Endothelial cell of umbilical vein (primary cell): ENCODE data around the gene ACR. TPM values are rescaled to one million over a fixed set of nuclear protein-coding genes. Genes with fewer than 3 reads are reported as not detected.

Experiments
- BruUV-seq: library from RNA; stranded (reverse); fragments of 400-500 nt; replicated peaks from 2 replicates; lab custom pipeline; 2021; lab: Mats Ljungman, UMichigan
- CTCF ChIA-PET: fragments of 300-600, 350-600 bp; sonication (Branson Sonifier 250); formaldehyde crosslinking; loops from one replicate; lab custom pipeline; 2021; ENCODE audit warnings: antibody characterized with exemption, inconsistent platforms; lab: Charles Lee
- POLR2A ChIA-PET: fragments of 300-600, 350-600 bp; sonication (Branson Sonifier 250); formaldehyde crosslinking; loops from one replicate; lab custom pipeline; 2021; ENCODE audit warnings: antibody characterized with exemption, inconsistent platforms; lab: Charles Lee
- DNase-seq: peaks from one replicate; pipeline ENCODE4 v3.0.0-alpha.2; 2011; ENCODE audit warnings: low read depth, low spot score
- FAIRE-seq: peaks from 2 replicates; lab custom pipeline; 2011; peaks lifted over from hg19 to GRCh38; lab: Jason Lieb, UNC
- H2AFZ ChIP-seq: 2 replicates; pipeline ENCODE4 v1.6.0; 2012; ENCODE audit warnings: low read depth, low read length, control low read depth, inconsistent platforms
- H3K27ac ChIP-seq: 2 replicates; pipeline ENCODE4 v1.5.1; 2011; ENCODE audit warnings: low read depth, mild to moderate bottlenecking, control low read depth, low read length, moderate library complexity; ENCODE audit not compliant: insufficient read depth
- H3K27me3 ChIP-seq, 2 experiments: 2 replicates each; pipeline versions ENCODE4 v1.6.0 to v1.6.1; 2011; ENCODE audit warnings: low read length in 2 of 2, mixed read lengths in 1 of 2; ENCODE audit not compliant: control insufficient read depth in 2 of 2, insufficient read depth in 2 of 2
- H3K36me3 ChIP-seq, 2 experiments: 2 replicates in 1 of 2; 3 replicates in 1 of 2; pipeline ENCODE4 v1.5.1; 2011; ENCODE audit warnings: low read length in 2 of 2, mild to moderate bottlenecking in 1 of 2, moderate library complexity in 1 of 2; ENCODE audit not compliant: control insufficient read depth in 2 of 2, insufficient read depth in 2 of 2; ENCODE audit errors: extremely low read depth in 1 of 2
- H3K4me1 ChIP-seq: 3 replicates; pipeline ENCODE4 v1.5.1; 2011; ENCODE audit warnings: mild to moderate bottlenecking, low read length; ENCODE audit not compliant: control insufficient read depth, insufficient read depth; ENCODE audit errors: extremely low read depth
- H3K4me2 ChIP-seq: 2 replicates; pipeline ENCODE4 v1.6.1; 2011; ENCODE audit warnings: low read length, control low read depth, mixed read lengths; ENCODE audit not compliant: insufficient read depth
- H3K4me3 ChIP-seq, 3 experiments: fragments of 200-600 bp in 1 of 3; sonication (generic), shearing (Covaris generic) in 1 of 3; replicated peaks in 1 of 3; 2 replicates each; pipeline ENCODE4 v1.5.1; 2011 to 2016; ENCODE audit warnings: control low read depth in 3 of 3, low read length in 3 of 3, mild to moderate bottlenecking in 2 of 3, inconsistent platforms in 1 of 3, low read depth in 1 of 3, moderate library complexity in 1 of 3; ENCODE audit not compliant: insufficient read depth in 1 of 3
- H3K79me2 ChIP-seq: 2 replicates; pipeline ENCODE4 v1.6.0; 2012; ENCODE audit warnings: low read length, inconsistent platforms; ENCODE audit not compliant: control insufficient read depth, insufficient read depth
- H3K9ac ChIP-seq: replicated peaks from 2 replicates; pipeline ENCODE3; 2011; ENCODE audit warnings: low read length, control low read depth; ENCODE audit not compliant: insufficient read depth; ENCODE audit errors: extremely low read depth
- H3K9me1 ChIP-seq: replicated peaks from 3 replicates; pipeline ENCODE4 v1.6.0; 2011; ENCODE audit warnings: mild to moderate bottlenecking, low read length; ENCODE audit not compliant: control insufficient read depth, insufficient read depth; ENCODE audit errors: extremely low read depth
- H3K9me3 ChIP-seq: replicated peaks from 2 replicates; pipeline ENCODE4 v1.5.1; 2012; ENCODE audit warnings: low read length, inconsistent platforms; ENCODE audit not compliant: control insufficient read depth, insufficient read depth
- H4K20me1 ChIP-seq: replicated peaks from 2 replicates; pipeline ENCODE3; 2011; ENCODE audit warnings: mild to moderate bottlenecking, low read length; ENCODE audit not compliant: control insufficient read depth, insufficient read depth; ENCODE audit errors: extremely low read depth
- EZH2 ChIP-seq: IDR thresholded peaks from 2 replicates; pipeline ENCODE4 v1.6.1; 2012; ENCODE audit warnings: borderline replicate concordance, low read depth, mild to moderate bottlenecking, moderate library complexity, low read length, inconsistent platforms; ENCODE audit not compliant: severe bottlenecking
- FOS ChIP-seq: IDR thresholded peaks from 2 replicates; pipeline ENCODE4 v1.6.1; 2011; ENCODE audit warnings: mild to moderate bottlenecking, low read length, moderate library complexity, borderline replicate concordance; ENCODE audit not compliant: insufficient read depth
- GATA2 ChIP-seq: IDR thresholded peaks from 2 replicates; pipeline ENCODE4 v1.7.0; 2011; ENCODE audit warnings: low read depth, mild to moderate bottlenecking, moderate library complexity, mixed read lengths, low read length; ENCODE audit not compliant: insufficient read length, insufficient read depth
- JUN ChIP-seq: IDR thresholded peaks from 2 replicates; pipeline ENCODE4 v1.6.1; 2011; ENCODE audit warnings: borderline replicate concordance, low read depth; ENCODE audit not compliant: insufficient read length, insufficient read depth
- MYC ChIP-seq: IDR thresholded peaks from one replicate; pipeline ENCODE4 v1.6.1; 2011; ENCODE audit warnings: mild to moderate bottlenecking, low read depth, low read length
- POLR2A ChIP-seq: IDR thresholded peaks from 2 replicates; pipeline ENCODE4 v1.6.1; 2012; ENCODE audit warnings: low read depth, mild to moderate bottlenecking, control low read depth, low read length
- POLR2AphosphoS5 ChIP-seq: IDR thresholded peaks from 2 replicates; pipeline ENCODE4 v1.6.1; 2012; ENCODE audit warnings: low read depth, mild to moderate bottlenecking, control low read depth, low read length, moderate library complexity; ENCODE audit not compliant: insufficient read depth
- dilution Hi-C: fragments of 300-500 bp; cut with MboI; formaldehyde crosslinking; loops from one replicate; pipeline ENCODE4 v1.15.0; 2019; ENCODE audit warnings: low sequenced_read_pairs; ENCODE audit not compliant: extremely low pct_ligation_motif_present
- intact Hi-C: fragments of 100-400 bp; cut with micrococcal nuclease; formaldehyde crosslinking; loops from one replicate; pipeline ENCODE4 v1.10.0; 2022
- polyA plus RNA-seq, 4 experiments: library from polyadenylated mRNA; depleted of rRNA in 3 of 4; stranded (reverse) in 3 of 4; unstranded in 1 of 4; fragments of >200 nt; gene quantifications; 2 replicates each; pipeline versions ENCODE4 v1.2.1 to v1.2.3, GENCODE V29; 2011 to 2012; ENCODE audit warnings: missing spikeins in 1 of 4
- total RNA-seq: library from RNA; stranded (reverse); gene quantifications from 2 replicates; pipeline ENCODE4 v1.2.3, GENCODE V29; 2021
- TF ChIP-seq, protein P1 (sequence below), 2 donors: IDR thresholded peaks; 1 replicate in 1 of 2; 2 replicates in 1 of 2; pipeline ENCODE4 v1.5.1; 2011; ENCODE audit warnings: low read length in 2 of 2, mild to moderate bottlenecking in 2 of 2, moderate library complexity in 2 of 2, control low read depth in 1 of 2, inconsistent platforms in 1 of 2, low read depth in 1 of 2; ENCODE audit not compliant: insufficient read depth in 1 of 2; ENCODE audit errors: extremely low read depth in 1 of 2
- TF ChIP-seq, protein P2 (sequence below): IDR thresholded peaks from 2 replicates; pipeline ENCODE4 v1.6.1; 2011; ENCODE audit not compliant: insufficient read depth, insufficient read length

The ACR gene
- total and polyA plus RNA-seq, 2 donors (not counting 3 experiments of a cell fraction or from before 2014, with no cell fraction given) = 0.91 to 4.1 TPM

DNA sequence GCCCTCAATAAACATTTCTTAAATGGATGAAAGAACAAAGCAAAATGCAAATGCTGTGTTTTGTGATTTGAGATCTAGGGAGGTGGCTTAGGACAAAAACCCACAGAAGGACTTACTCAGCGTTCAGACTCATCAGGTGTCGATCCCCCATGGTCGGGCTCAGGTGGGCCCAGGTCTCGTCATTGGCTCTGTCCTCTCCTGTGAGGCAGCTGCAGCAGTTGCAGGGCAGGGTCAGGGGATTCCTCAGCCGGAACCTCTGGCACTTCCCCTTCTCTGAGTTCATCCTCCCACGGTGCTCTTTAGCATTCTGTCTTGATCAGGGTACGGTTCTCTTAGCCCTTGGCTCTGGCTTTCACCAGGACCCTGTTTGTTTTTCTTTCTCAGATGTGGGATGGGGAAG, 14.0 kb upstream of the ACR start:
- FAIRE-seq (no peak), DNase-seq (no peak)
- Histone ChIP-seq H3K36me3 (peaks cover 42 to 87% of the 10 kb centered on the region in 2 experiments), H3K9ac (no peak overlapping the region), H3K27me3 (no peaks in the 10 kb centered on the region), H2AFZ (no peak overlapping the region), H3K4me1 (no peaks in the 10 kb centered on the region), H3K4me2 (no peak overlapping the region), H3K27ac (no peak overlapping the region), H3K9me1 (no peaks in the 10 kb centered on the region), H3K9me3 (no peaks in the 10 kb centered on the region), H3K4me3 (no peak overlapping the region), H3K79me2 (peaks cover 72% of the 10 kb centered on the region), H4K20me1 (peaks cover 7% of the 10 kb centered on the region)
- TF ChIP-seq GATA2 (no peak), MYC (no peak), FOS (no peak), POLR2AphosphoS5 (no peak)
- TF ChIP-seq, protein P1, sequence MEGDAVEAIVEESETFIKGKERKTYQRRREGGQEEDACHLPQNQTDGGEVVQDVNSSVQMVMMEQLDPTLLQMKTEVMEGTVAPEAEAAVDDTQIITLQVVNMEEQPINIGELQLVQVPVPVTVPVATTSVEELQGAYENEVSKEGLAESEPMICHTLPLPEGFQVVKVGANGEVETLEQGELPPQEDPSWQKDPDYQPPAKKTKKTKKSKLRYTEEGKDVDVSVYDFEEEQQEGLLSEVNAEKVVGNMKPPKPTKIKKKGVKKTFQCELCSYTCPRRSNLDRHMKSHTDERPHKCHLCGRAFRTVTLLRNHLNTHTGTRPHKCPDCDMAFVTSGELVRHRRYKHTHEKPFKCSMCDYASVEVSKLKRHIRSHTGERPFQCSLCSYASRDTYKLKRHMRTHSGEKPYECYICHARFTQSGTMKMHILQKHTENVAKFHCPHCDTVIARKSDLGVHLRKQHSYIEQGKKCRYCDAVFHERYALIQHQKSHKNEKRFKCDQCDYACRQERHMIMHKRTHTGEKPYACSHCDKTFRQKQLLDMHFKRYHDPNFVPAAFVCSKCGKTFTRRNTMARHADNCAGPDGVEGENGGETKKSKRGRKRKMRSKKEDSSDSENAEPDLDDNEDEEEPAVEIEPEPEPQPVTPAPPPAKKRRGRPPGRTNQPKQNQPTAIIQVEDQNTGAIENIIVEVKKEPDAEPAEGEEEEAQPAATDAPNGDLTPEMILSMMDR (IDR thresholded peaks at IDR 0.05; ENCODE audit: extremely low read depth in 1 of 2, insufficient read depth in 1 of 2, low read depth in 1 of 2, low read length in 2 of 2) = no peak
- intact Hi-C loops (no loop called here), dilution Hi-C loops (no loop called here)
- ChIA-PET CTCF (no interaction called here), POLR2A (no interaction called here)
- BruUV-seq = no TSS peak

DNA sequence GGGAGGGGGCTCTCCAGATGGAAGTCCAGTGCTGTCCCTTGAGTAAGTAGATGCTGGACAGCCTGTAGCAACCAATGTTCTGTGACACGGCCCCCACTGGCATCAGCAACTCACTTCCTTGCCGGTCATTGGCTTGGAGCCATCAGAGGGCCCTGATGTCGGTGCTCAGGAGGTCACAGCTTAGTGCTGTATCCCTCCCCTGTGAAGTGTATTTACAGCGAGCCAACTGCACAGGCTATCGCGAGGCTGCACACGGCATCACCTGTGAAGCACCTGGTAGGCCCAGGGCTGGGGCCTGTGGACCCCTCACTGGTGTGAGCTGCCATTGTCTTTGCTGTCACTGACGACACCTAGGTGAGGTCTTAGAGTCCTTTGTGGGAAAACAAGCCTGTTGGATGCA, 13.4 kb upstream of the ACR start:
- peaks cover 75% of the 10 kb centered on the region for H3K79me2 ChIP-seq
- BruUV-seq = no TSS peak
- CTCF ChIA-PET = no interaction called here
- intact Hi-C loops (no loop called here), dilution Hi-C loops (no loop called here)
- H4K20me1 ChIP-seq = peaks cover 7% of the 10 kb centered on the region
- FAIRE-seq = no peak
- POLR2A ChIA-PET = no interaction called here
- H3K9me3 ChIP-seq = no peaks in the 10 kb centered on the region
- no peak overlapping the region for H2AFZ ChIP-seq
- DNase-seq = no peak
- no peaks in the 10 kb centered on the region for H3K4me1 ChIP-seq
- H3K27me3 ChIP-seq = no peaks in the 10 kb centered on the region
- TF ChIP-seq, protein P2, sequence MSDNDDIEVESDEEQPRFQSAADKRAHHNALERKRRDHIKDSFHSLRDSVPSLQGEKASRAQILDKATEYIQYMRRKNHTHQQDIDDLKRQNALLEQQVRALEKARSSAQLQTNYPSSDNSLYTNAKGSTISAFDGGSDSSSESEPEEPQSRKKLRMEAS = no peak
- no peak for TF ChIP-seq JUN
- no peak for TF ChIP-seq POLR2AphosphoS5
- TF ChIP-seq, protein P1 (IDR thresholded peaks at IDR 0.05; ENCODE audit: extremely low read depth in 1 of 2, insufficient read depth in 1 of 2, low read depth in 1 of 2, low read length in 2 of 2) = no peak
- no peak for TF ChIP-seq FOS
- TF ChIP-seq MYC = no peak
- TF ChIP-seq POLR2A = no peak
- TF ChIP-seq EZH2 = no peak
- TF ChIP-seq GATA2 = no peak
- H3K27ac ChIP-seq = no peak overlapping the region
- no peak overlapping the region for H3K4me3 ChIP-seq
- H3K9ac ChIP-seq = no peak overlapping the region
- H3K36me3 ChIP-seq = peaks cover 45 to 87% of the 10 kb centered on the region in 2 experiments
- no peak overlapping the region for H3K4me2 ChIP-seq
- no peaks in the 10 kb centered on the region for H3K9me1 ChIP-seq
